Skeletal muscle satellite cell (primary cell): ENCODE results near the gene PPFIA4.

ENCODE experiments used
- H3K27me3 ChIP-seq: 2 replicates; pipeline ENCODE4 v1.7.0; 2013; ENCODE audit warnings: low read length; ENCODE audit not compliant: control insufficient read depth, insufficient read depth
- H3K36me3 ChIP-seq: 2 replicates; pipeline ENCODE4 v1.7.0; 2013; ENCODE audit warnings: mild to moderate bottlenecking, control low read depth, low read length; ENCODE audit not compliant: insufficient read depth
- H3K4me1 ChIP-seq: 2 replicates; pipeline ENCODE4 v1.7.0; 2013; ENCODE audit warnings: low read length; ENCODE audit not compliant: control insufficient read depth, insufficient read depth
- H3K4me2 ChIP-seq: 2 replicates; pipeline ENCODE4 v1.7.0; 2013; ENCODE audit warnings: mild to moderate bottlenecking, low read length
- H3K4me3 ChIP-seq: 2 replicates; pipeline ENCODE4 v1.7.0; 2013; ENCODE audit warnings: low read length
- H3K9ac ChIP-seq: 2 replicates; pipeline ENCODE4 v1.7.0; 2013; ENCODE audit warnings: mild to moderate bottlenecking, low read depth, low read length, moderate library complexity
- H3K9me3 ChIP-seq: replicated peaks from 2 replicates; pipeline ENCODE4 v1.7.0; 2013; ENCODE audit warnings: mild to moderate bottlenecking, control low read depth, low read length

Gene PPFIA4

DNA sequence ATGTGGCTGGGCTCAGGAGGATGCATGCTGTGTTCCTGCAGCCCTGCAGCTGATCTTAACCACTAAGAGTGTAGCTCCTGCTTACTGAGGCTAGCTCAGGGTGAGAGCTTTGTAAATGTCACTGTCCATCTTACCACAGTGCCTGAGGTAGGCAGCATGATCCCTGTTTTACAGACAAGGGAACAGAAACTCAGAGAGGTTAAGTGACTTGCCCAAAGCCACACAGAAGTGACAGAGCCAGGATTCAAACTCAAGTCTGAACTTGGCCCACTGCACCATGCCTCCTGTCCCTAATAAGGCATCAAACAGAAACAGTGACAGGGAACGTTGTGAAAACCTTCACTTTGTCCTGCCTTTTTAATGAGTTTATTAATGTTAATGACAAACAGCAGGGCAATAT, 27.9 kb downstream of the PPFIA4 start:
- Histone ChIP-seq H3K9me3 (no peaks in the 10 kb centered on the region), H3K4me3 (no peak overlapping the region), H3K27me3 (peaks cover 3% of the 10 kb centered on the region), H3K36me3 (peaks cover 16% of the 10 kb centered on the region), H3K4me1 (peaks cover 17% of the 10 kb centered on the region), H3K4me2 (no peak overlapping the region), H3K9ac (no peak overlapping the region)

DNA sequence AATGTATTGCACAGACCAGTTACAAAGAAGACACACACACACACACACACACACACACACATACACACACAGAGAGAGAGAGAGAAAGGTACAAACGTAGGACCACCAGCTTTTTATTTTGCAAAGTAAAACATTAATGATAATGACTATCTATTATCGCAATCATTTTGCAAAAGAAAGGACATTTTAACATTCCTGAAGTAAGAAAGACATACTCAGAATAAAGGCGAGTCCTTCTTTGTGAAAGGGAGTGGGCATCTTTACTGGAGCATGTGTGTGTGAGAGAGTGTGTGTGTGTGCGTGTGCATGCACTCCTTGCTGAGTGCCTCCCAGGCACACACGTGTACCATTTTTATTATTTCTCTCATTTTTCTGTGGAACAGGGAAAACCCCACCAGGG, 28.4 kb downstream of the PPFIA4 start:
- Histone ChIP-seq H3K4me3 (no peak overlapping the region), H3K9me3 (no peaks in the 10 kb centered on the region), H3K36me3 (peaks cover 16% of the 10 kb centered on the region), H3K4me2 (no peak overlapping the region), H3K4me1 (peaks cover 17% of the 10 kb centered on the region), H3K9ac (no peak overlapping the region), H3K27me3 (peaks cover 3% of the 10 kb centered on the region)

DNA sequence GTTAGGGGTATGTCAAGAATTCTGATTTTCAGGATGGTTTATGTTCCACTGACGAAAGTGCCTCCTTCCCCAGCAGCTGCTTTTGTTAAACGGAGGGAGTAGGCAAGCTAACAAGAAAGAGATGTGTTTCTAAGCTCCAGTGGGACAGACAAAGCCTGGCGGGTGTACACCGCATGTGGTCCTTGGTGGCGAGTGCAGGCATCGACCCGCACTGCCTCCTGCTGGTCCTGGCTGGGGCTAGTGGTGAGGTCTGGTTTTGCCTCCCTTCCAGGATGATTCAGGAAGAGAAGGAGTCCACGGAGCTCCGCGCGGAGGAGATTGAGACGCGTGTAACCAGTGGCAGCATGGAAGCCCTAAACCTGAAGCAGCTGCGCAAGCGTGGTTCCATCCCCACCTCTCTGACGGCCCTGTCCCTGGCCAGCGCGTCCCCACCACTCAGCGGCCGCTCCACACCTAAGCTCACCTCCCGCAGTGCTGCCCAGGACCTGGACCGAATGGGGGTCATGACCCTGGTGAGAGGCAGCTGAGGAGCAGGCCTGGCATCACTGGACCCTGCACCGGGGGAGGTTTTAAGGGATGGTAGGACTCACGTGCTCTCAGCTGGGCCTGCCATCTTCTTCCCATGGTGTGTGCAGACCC, 29.0 kb downstream of the PPFIA4 start:
- Histone ChIP-seq H3K9ac (no peak overlapping the region), H3K36me3 (peaks cover 16% of the 10 kb centered on the region), H3K4me3 (no peak overlapping the region), H3K4me2 (no peak overlapping the region), H3K27me3 (peaks cover 3% of the 10 kb centered on the region), H3K4me1 (peaks cover 13% of the 10 kb centered on the region), H3K9me3 (no peaks in the 10 kb centered on the region)

DNA sequence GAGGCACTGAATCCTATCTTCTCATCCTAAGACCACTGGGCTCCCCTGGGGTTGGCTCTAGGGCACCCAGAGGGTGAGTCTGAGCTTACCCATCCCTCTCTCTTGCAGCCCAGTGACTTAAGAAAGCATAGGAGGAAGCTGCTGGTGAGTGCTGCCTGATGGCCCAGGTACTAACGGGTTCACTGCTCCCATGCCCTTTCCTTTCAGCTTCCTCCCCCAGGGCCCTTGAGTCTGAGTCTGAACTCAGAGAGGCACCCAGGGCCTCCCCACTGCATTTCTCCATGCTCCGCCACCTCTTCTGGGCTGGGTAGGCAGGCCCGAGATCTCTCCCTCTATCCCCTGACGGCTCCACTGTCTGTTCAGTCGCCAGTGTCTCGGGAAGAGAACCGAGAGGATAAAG, 29.7 kb downstream of the PPFIA4 start:
- H3K9me3 ChIP-seq: no peaks in the 10 kb centered on the region
- no peak overlapping the region for H3K4me2 ChIP-seq
- H3K4me3 ChIP-seq: no peak overlapping the region
- peaks cover 12% of the 10 kb centered on the region for H3K4me1 ChIP-seq
- peaks cover under 1% of the 10 kb centered on the region for H3K27me3 ChIP-seq
- H3K36me3 ChIP-seq: peaks cover 16% of the 10 kb centered on the region
- H3K9ac ChIP-seq: no peak overlapping the region

DNA sequence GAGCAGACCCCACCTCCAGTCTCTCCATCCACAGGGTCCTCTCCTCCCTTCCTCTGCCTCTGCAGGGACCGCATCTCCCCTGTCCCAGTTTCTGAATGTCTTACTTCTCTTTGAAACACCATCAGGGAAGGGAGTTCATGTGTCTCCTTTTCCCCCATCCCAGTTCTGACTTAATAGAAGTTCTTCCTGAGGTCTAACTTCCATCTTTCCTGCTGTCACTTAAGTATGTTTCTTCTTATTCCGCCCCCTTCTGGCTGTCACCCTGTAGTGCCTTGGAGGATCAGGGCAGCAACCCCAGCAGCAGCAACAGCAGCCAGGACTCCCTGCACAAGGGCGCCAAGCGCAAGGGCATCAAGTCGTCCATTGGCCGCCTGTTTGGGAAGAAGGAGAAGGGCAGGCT, 30.2 kb downstream of the PPFIA4 start:
- Histone ChIP-seq H3K36me3 (peaks cover 16% of the 10 kb centered on the region), H3K9me3 (no peaks in the 10 kb centered on the region), H3K9ac (no peak overlapping the region)

DNA sequence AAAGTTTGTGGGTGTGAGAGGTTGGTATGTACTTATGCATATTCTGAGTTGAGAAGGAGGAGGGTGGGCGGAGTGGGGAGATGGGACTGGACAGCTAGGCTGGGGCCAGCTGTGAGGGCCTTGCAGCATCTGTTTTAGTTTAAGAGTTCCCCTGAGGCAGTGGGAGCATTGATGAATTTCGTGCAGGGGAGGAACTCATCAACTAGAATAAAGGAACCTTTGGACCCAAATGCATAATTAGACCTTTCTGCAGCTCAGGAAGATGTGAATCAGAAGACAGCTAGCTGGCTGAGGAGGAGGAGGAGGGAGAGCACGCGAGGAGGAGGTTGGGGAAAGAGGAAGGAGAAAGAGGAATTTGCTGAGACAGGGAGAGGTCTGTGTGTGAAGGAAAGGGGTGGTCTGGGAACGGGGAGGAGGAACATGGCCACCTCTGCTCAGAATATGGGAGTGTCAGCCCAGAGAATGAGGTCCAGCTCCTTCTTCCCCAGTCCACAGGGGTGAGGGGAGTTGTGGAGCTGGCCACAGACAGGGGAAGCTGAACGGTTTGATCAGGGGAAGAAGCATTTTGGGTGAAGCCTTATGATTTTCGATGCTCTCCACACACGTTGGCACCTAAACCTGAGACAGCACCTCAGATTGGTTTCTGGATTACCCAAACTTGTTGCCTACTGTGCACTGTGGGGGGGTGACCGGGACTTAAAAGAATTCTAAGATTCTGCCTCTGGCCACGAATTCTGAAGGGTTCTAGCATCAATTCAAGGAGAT, 31.8 kb downstream of the PPFIA4 start:
- Histone ChIP-seq H3K9me3 (no peaks in the 10 kb centered on the region), H3K9ac (no peak overlapping the region), H3K4me2 (no peak overlapping the region), H3K4me1 (no peaks in the 10 kb centered on the region), H3K4me3 (no peak overlapping the region), H3K36me3 (peaks cover 16% of the 10 kb centered on the region), H3K27me3 (peaks cover 4% of the 10 kb centered on the region)

More for the DNA sequence above, 30.2 kb downstream of the PPFIA4 start:
- H3K4me1 ChIP-seq: peaks cover 7% of the 10 kb centered on the region
- no peaks in the 10 kb centered on the region for H3K27me3 ChIP-seq
- no peak overlapping the region for H3K4me3 ChIP-seq
- no peak overlapping the region for H3K4me2 ChIP-seq

DNA sequence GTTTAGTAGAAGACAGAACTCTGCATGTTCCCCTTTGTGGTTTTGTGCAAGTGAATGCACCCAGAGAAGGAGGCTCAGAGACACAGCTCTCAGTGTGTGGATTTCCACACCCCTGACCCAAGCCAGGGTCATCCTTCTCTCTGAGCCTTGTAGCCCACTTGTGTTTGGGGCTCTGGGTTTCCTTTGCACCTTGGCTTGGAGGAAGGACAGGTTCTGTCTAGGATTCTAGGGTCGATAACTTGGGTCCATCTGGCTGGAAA, 32.3 kb downstream of the PPFIA4 start:
- Histone ChIP-seq H3K9ac (no peak overlapping the region), H3K9me3 (no peaks in the 10 kb centered on the region), H3K4me1 (no peaks in the 10 kb centered on the region), H3K36me3 (peaks cover 17% of the 10 kb centered on the region), H3K4me3 (no peak overlapping the region), H3K4me2 (no peak overlapping the region), H3K27me3 (peaks cover 6% of the 10 kb centered on the region)

DNA sequence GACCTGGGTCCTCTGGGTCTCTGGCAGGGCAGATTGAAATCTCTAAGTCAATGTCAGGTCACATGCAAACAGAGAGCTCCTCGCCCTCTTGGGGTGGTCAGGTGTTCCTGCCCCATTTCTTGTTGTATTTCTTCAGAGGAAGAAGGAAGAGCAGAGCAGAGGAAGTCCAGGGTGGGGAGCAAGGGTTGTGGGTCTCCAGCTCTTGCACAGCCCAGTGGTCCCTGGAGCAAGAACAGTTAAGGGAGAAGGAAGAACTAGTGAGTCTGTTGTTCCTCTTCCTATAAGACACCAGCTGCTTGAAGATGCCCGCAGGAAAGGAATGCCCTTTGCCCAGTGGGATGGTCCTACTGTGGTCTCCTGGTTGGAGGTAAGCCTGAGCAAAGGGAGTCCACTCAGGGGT, 33.2 kb downstream of the PPFIA4 start:
- no peak overlapping the region for H3K9ac ChIP-seq
- H3K4me3 ChIP-seq: no peak overlapping the region
- no peak overlapping the region for H3K4me2 ChIP-seq
- H3K27me3 ChIP-seq: peaks cover 6% of the 10 kb centered on the region
- H3K36me3 ChIP-seq: peaks cover 19% of the 10 kb centered on the region
- H3K4me1 ChIP-seq: no peaks in the 10 kb centered on the region
- H3K9me3 ChIP-seq: no peaks in the 10 kb centered on the region

DNA sequence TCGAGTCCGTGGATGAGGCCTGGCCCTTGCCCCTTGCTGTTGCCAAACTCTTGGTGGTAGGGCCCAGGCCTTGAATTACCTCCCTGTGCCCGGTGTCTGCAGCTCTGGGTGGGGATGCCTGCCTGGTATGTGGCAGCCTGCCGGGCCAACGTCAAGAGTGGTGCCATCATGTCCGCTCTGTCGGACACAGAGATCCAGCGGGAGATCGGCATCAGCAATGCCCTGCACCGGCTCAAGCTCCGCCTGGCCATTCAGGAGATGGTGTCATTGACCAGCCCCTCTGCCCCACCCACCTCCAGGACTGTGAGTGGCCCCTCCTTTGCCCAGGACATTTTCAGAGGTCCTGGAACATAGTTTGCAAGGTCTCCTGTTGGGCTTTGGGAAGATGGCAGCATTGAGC, 33.8 kb downstream of the PPFIA4 start:
- Histone ChIP-seq H3K4me1 (no peaks in the 10 kb centered on the region), H3K4me2 (no peak overlapping the region), H3K9me3 (no peaks in the 10 kb centered on the region), H3K9ac (no peak overlapping the region), H3K4me3 (no peak overlapping the region), H3K27me3 (peaks cover 6% of the 10 kb centered on the region), H3K36me3 (peaks cover 19% of the 10 kb centered on the region)

DNA sequence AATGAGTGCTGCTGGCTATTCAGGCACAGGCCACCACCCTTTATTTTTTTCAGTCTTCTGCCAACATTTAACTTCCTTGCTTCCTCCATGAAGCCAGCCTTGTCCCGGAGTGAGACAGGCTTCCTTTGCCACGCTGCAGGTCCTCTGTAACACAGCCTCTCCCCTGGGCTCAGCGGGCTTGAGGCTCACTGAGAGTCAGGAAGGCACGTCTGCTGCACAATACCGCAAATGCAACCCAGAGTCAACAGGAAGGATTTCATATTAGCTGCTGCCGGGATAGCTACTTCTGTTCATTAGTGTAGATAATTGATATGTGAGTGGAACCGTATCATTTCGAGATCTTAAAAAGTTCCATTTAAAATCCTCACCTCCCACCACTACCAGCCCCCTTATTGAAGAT, 37.0 kb downstream of the PPFIA4 start:
- Histone ChIP-seq H3K9ac (no peak overlapping the region), H3K4me3 (no peak overlapping the region), H3K27me3 (peaks cover 18% of the 10 kb centered on the region), H3K4me2 (no peak overlapping the region), H3K36me3 (peaks cover 3% of the 10 kb centered on the region), H3K9me3 (no peaks in the 10 kb centered on the region), H3K4me1 (peaks cover under 1% of the 10 kb centered on the region)

DNA sequence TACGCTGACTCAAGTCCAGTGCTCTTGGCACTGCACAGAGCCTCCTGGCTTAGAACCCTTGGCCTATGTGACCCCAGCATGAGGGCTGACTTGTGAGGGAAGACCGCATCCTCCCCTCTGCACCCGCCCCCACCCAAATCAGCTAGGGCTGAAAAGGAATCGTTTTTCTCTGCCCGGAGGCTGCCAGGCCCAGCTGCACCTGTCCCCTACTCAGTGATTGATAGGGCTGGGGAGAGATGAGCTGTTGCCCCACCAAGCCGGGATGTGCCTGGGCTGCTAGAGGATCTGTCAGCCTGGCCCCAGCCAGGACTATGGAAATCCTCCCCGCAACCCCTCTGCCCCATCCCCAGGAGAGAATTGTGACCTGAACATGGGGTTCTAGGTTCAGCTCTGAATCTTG, 38.9 kb downstream of the PPFIA4 start:
- H3K4me3 ChIP-seq: no peak overlapping the region
- H3K9me3 ChIP-seq: no peaks in the 10 kb centered on the region
- H3K4me1 ChIP-seq: peaks cover 11% of the 10 kb centered on the region
- H3K36me3 ChIP-seq: peaks cover 3% of the 10 kb centered on the region
- peaks cover 18% of the 10 kb centered on the region for H3K27me3 ChIP-seq
- H3K9ac ChIP-seq: no peak overlapping the region
- H3K4me2 ChIP-seq: no peak overlapping the region

DNA sequence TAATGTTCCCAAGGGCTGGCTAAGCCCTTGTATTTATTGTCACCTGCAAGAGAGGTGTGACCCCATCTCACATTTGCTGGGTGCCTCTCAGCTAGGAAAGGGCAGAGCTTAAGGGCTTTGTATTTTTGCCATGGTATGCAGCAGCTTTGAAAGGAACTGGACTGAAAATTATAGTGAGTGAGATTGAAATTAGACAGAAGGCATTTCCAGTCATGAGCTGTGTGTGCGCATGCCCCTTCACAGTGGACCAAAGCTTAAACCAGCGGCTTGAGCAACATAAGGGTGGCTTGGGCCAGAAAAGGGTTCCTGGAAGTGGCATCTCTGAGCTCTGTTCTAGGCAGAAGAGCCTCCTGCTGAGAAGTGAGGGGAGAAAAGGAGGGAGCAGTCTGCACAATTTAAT, 39.7 kb downstream of the PPFIA4 start:
- Histone ChIP-seq H3K4me1 (peaks cover 11% of the 10 kb centered on the region), H3K9me3 (no peaks in the 10 kb centered on the region), H3K27me3 (peaks cover 18% of the 10 kb centered on the region), H3K4me2 (no peak overlapping the region), H3K36me3 (peaks cover 3% of the 10 kb centered on the region), H3K9ac (no peak overlapping the region), H3K4me3 (no peak overlapping the region)
